Epithelial cell of esophagus (primary cell): Measurements from ENCODE around the gene PLEKHG5.

Experiments
- DNase-seq: peaks from one replicate; pipeline ENCODE4 v3.0.0; 2010; ENCODE audit warnings: low read depth
- H3K4me3 ChIP-seq: 2 replicates; pipeline ENCODE4 v1.5.1; 2011; ENCODE audit warnings: mild to moderate bottlenecking, low read length, control low read depth
- TF ChIP-seq, protein P1 (sequence below): IDR thresholded peaks from 2 replicates; pipeline ENCODE4 v1.5.1; 2011; ENCODE audit warnings: low read depth, mild to moderate bottlenecking, low read length, control low read depth, inconsistent platforms; ENCODE audit not compliant: insufficient read depth; ENCODE audit errors: missing control alignments

PLEKHG5 gene

DNA sequence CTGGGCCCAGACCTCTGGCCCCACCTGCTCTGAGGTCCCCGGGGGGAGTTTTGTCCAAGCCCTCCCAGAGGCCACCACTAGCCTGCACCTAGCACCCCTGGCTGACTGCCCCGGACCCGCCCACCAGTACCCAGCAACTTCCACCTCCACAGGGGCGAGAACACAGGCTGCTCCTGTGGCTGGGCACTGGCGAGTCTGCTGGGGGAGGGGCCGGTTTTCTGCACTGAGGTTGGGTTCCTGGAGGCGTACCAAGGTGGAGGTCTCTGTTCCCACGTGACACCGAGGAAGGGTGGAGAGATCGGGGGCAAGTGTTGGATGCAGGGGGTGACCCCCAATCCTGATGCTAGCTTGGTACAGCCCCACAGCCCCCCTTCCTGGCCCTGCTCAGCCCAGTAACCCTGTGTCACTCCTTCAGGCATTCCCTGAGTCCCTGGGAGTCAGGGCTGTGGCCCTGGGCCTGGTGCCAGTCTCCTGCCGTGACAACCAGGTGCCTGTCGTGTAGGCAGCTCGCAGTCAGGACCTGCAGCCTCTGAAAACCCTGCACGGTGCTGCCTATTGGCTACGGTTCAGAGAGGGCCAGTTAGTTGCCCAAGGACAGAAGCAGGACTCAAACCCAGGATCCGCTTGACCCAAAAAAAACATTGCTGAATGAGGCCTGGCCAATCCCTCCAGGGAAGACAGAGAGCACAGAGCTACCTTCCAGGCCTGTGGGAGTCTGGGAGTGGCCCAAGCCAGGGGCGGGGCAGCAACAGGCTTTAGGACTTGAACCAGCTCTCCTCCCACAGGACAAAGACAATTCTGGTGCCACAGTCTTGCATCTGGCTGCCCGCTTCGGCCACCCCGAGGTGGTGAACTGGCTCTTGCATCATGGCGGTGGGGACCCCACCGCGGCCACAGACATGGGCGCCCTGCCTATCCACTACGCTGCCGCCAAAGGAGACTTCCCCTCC, 63.8 kb downstream of the PLEKHG5 start:
- TF ChIP-seq, protein P1, sequence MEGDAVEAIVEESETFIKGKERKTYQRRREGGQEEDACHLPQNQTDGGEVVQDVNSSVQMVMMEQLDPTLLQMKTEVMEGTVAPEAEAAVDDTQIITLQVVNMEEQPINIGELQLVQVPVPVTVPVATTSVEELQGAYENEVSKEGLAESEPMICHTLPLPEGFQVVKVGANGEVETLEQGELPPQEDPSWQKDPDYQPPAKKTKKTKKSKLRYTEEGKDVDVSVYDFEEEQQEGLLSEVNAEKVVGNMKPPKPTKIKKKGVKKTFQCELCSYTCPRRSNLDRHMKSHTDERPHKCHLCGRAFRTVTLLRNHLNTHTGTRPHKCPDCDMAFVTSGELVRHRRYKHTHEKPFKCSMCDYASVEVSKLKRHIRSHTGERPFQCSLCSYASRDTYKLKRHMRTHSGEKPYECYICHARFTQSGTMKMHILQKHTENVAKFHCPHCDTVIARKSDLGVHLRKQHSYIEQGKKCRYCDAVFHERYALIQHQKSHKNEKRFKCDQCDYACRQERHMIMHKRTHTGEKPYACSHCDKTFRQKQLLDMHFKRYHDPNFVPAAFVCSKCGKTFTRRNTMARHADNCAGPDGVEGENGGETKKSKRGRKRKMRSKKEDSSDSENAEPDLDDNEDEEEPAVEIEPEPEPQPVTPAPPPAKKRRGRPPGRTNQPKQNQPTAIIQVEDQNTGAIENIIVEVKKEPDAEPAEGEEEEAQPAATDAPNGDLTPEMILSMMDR, result no peak
- H3K4me3 ChIP-seq, result no peak overlapping the region
- no peak for DNase-seq

DNA sequence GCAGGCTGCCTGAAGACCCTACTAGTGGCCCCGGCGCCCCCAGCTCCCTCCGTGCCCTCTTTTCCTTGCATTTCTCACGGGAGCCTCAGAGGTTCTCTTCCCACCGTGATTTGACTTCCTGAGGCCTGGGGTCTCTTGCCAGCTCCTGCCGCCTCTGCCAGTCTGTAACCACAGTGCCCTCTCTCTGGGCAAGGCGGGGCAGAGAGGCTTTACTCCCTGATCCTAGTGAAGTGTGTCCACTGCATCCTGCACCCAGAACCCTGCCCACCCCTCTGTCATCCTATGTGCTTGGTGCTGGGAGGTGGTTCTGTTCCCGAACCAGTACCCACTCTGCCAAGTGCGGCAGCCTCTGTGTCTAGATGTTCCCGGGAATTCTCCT, 64.5 kb downstream of the PLEKHG5 start:
- TF ChIP-seq, protein P1, result no peak
- no peak overlapping the region for H3K4me3 ChIP-seq
- no peak for DNase-seq

DNA sequence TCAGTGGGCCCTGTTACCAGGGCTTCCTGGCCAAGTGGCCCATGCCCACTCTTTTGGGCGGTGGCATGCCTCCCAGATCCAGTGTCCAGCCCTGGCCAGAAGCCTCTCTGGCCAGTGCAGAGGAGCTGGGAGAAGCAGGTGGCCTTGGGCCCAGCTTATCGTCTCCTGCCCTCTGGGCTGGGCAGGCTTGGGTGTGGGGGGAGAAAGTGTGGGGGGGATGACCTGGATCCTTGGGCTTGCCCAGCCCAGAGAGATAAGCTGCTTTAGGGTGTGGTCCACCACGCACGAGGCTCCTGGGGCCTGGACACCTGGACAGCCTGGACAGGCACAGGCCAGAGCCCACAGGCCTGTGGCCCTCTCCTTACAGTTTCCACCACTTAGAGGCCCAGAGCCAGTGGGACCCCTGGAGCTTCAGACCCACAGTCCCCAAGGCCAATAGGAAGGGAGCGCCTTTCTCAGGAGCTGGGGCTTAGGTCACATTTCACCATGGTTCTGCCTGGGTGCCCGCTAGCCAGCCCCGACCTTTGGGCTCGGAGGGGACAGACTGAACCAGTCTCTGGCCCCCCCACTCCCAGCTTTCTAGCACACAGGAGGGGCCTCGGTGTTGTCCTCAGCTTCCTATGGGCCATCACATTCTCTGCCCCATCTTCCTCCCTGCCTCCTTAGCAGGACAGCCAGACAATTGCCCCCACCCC, 65.0 kb downstream of the PLEKHG5 start:
- DNase-seq, result no peak
- H3K4me3 ChIP-seq, result peak overlapping the region; percentile 45
- TF ChIP-seq, protein P1, result no peak

DNA sequence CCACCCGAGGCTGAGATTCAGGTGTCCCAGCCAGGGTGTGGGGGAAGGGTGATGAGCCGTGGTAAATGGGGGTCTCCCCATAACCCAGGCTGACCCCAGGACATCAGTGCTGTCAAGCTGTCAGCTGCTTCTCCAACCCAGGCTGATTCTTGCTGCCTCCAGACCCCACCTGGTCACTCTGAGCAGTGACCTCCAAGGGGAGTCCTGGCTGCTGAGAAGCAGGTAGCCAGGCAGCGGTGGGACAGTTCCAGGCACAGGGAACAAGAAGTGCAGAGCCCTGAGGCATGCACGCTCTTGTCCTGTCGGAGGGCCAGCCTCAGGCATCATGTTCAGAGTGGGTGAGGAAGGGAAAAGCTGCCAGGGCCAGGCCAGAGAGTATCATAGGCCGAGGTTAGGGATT, 65.8 kb downstream of the PLEKHG5 start:
- TF ChIP-seq, protein P1, result no peak
- H3K4me3 ChIP-seq, result peak overlapping the region; percentile 45
- no peak for DNase-seq

DNA sequence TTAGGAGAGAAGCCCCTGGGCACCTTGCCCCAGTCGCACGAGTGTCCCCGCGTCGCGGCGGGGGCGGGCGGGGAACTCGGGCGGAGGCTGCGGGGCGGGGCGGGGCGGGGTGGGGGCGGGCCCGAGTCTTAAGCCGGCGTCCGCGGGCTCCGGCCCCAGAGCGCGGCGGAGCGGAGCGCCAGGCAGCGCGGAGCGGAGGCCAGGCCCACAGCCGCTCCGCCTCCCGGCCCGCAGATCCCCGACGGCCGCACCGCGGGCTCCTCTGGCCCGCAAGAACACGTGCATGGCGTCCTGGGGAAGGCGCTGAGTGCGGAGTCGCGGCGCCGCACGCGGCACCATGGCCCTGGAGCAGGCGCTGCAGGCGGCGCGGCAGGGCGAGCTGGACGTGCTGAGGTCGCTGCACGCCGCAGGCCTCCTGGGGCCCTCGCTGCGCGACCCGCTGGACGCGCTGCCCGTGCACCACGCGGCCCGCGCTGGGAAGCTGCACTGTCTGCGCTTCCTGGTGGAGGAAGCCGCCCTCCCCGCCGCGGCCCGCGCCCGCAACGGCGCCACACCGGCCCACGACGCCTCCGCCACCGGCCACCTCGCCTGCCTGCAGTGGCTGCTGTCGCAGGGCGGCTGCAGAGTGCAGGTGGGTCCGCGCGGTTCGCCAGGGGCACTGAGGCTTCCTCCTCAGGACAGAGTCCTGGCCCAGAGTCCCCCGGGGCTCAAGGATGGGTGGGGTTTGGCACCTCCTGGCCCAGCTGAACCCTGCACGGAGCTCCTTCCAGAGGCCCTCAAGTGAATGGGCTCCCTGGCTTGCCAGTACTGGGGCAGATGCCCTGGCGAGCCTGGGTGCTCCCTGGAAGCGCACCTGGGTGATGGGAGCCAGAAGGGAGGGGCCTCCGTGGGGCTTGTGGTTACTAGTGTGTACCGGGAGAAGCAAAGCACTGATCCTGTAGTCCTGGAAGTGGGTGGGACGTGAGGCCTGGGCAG, 66.6 kb downstream of the PLEKHG5 start, which contains the start of gene ESPN:
Gene ESPN (plus strand): TSS at position 158 of the 975 bp plus-strand sequence. CDS start 180 bp downstream, at position 338.
- no peak for DNase-seq
- TF ChIP-seq, protein P1, result no peak
- H3K4me3 ChIP-seq, result peak within 1 kb of the TSS; percentile 45

DNA sequence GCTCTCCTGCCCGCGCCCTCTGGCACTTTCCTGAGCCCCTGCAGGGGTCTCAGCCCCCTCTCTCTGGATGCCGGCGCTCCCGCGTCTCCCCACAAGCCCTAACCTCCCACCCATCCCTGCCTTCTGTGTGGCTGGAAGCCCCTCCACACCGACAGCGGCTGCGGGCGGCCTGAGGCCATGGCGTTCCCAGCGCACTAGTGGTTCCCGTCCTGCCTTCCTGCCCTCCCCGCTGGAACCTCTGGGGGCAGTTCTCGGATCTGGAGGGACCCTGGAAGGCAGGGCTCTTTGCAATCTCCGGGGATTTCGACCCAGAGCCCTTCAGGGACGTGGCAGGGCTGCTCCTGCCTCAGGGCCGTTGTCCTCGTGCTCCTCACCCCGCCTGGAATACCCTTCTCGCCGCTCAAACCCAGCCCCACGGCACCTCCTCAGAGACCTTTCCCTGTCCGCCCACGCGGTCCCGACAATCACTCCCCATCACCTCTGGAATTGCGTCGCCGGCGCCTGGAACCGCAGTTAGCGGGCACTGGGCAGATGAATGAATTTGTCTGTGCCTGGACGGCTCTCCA, 67.4 kb downstream of the PLEKHG5 start:
- no peak for DNase-seq
- H3K4me3 ChIP-seq, result no peak overlapping the region
- TF ChIP-seq, protein P1, result no peak
